Activated naive CD4-positive, alpha-beta T cell treated with anti-CD3 and anti-CD28 coated beads, Interleukin-2, amount 50 U/mL, for 16 hours (primary cell): ENCODE results near the gene S1PR3.

Experiments used
- DNase-seq: peaks from one replicate; pipeline ENCODE4 v3.0.0-alpha.2; 2020

The S1PR3 gene

GRCh38 chr9:88969646-88970373, 21.5 kb upstream of the S1PR3 start:
- DNase-seq, result no peak

- DNase-seq, result no peak
Observed at GRCh38 chr9:88971131-88971960, 19.9 kb upstream of the S1PR3 start.

- DNase-seq, result no peak
Observed at GRCh38 chr9:88972401-88972800, 18.9 kb upstream of the S1PR3 start.

- no peak for DNase-seq
Observed at GRCh38 chr9:88973281-88974045, 17.8 kb upstream of the S1PR3 start.

GRCh38 chr9:88974641-88975040, 16.6 kb upstream of the S1PR3 start:
- no peak for DNase-seq

GRCh38 chr9:88975966-88976889, 15.0 kb upstream of the S1PR3 start:
- no peak for DNase-seq

GRCh38 chr9:88976890-88977257, 14.4 kb upstream of the S1PR3 start:
- DNase-seq, result no peak

GRCh38 chr9:88978034-88978433, 13.2 kb upstream of the S1PR3 start:
- DNase-seq, result no peak

- DNase-seq, result no peak
Observed at GRCh38 chr9:88979021-88979420, 12.2 kb upstream of the S1PR3 start.

- DNase-seq, result no peak
Observed at GRCh38 chr9:88979791-88980190, 11.5 kb upstream of the S1PR3 start.

- no peak for DNase-seq
Observed at GRCh38 chr9:88980740-88981203, 10.5 kb upstream of the S1PR3 start.

GRCh38 chr9:88983865-88984542, 7.3 kb upstream of the S1PR3 start:
- DNase-seq, result no peak

- DNase-seq, result no peak
Observed at GRCh38 chr9:88984543-88984883, 6.8 kb upstream of the S1PR3 start.

- no peak for DNase-seq
Observed at GRCh38 chr9:88985616-88986015, 5.7 kb upstream of the S1PR3 start.

GRCh38 chr9:88986776-88987175, 4.5 kb upstream of the S1PR3 start:
- DNase-seq, result no peak

GRCh38 chr9:88987661-88988060, 3.6 kb upstream of the S1PR3 start:
- no peak for DNase-seq

- no peak for DNase-seq
Observed at GRCh38 chr9:88988796-88989641, 2.2 kb upstream of the S1PR3 start.

- no peak for DNase-seq
Observed at GRCh38 chr9:88990041-88990728, 1.1 kb upstream of the S1PR3 start.

GRCh38 chr9:88990729-88991065, 571 bp upstream of the S1PR3 start:
- DNase-seq, result no peak

GRCh38 chr9:88992556-88992955, 1.3 kb downstream of the S1PR3 start:
- no peak for DNase-seq
